Naive thymus-derived CD4-positive, alpha-beta T cell (primary cell): Measurements from ENCODE around the gene ARL11. TPM values are rescaled to one million over a fixed set of nuclear protein-coding genes. Genes with fewer than 3 reads are reported as not detected.
A peak's percentile ranks its signal among the peaks of the same experiment; 100 is the strongest.

Source experiments
- ATAC-seq: fragments of 150-1000 bp; cut with Tn5 transposase; 2 replicates; pipeline ENCODE4 v1.10.0; 2021; ENCODE audit warnings: mild to moderate bottlenecking, moderate library complexity
- CTCF ChIA-PET: fragments of 350-600 bp; sonication (Branson Sonifier 250); formaldehyde crosslinking; loops from one replicate; lab custom pipeline; 2021; ENCODE audit warnings: antibody characterized with exemption; lab: Charles Lee
- POLR2A ChIA-PET: fragments of 350-600 bp; sonication (Branson Sonifier 250); formaldehyde crosslinking; loops from one replicate; lab custom pipeline; 2021; ENCODE audit warnings: antibody characterized with exemption, inconsistent platforms; lab: Charles Lee
- DNase-seq, 9 donors: peaks; one replicate each; pipeline versions ENCODE4 v3.0.0 to v3.0.0-alpha.2; 2020 to 2022; ENCODE audit warnings: mixed read lengths in 1 of 9
- H3K27ac ChIP-seq: one replicate; pipeline ENCODE4 v1.7.0; 2013; ENCODE audit warnings: mild to moderate bottlenecking, low read depth, low read length, moderate library complexity
- H3K27me3 ChIP-seq, 2 donors: one replicate each; pipeline ENCODE4 v1.7.0; 2013; ENCODE audit warnings: low read length in 2 of 2, mild to moderate bottlenecking in 2 of 2, moderate library complexity in 2 of 2; ENCODE audit not compliant: control insufficient read depth in 2 of 2, insufficient read depth in 2 of 2
- H3K36me3 ChIP-seq, 3 experiments: 1 replicate in 2 of 3; 2 replicates in 1 of 3; pipeline ENCODE4 v1.7.0; 2013; ENCODE audit warnings: low read length in 3 of 3, mild to moderate bottlenecking in 3 of 3, moderate library complexity in 1 of 3; ENCODE audit not compliant: insufficient read depth in 3 of 3, control insufficient read depth in 2 of 3
- H3K4me1 ChIP-seq, 2 donors: one replicate each; pipeline ENCODE4 v1.7.0; 2013; ENCODE audit warnings: low read length in 2 of 2, mild to moderate bottlenecking in 2 of 2, moderate library complexity in 1 of 2; ENCODE audit not compliant: control insufficient read depth in 2 of 2, insufficient read depth in 2 of 2
- H3K4me3 ChIP-seq: 2 replicates; pipeline ENCODE4 v1.7.0; 2013; ENCODE audit warnings: mild to moderate bottlenecking, low read length
- H3K9me3 ChIP-seq, 3 experiments: 1 replicate in 2 of 3; 2 replicates in 1 of 3; pipeline ENCODE4 v1.7.0; 2013; ENCODE audit warnings: low read length in 3 of 3; ENCODE audit not compliant: control insufficient read depth in 2 of 3
- H3K27ac Mint-ChIP-seq, 9 donors: one replicate each; pipeline ENCODE4 v1.8.0; 2020 to 2022; ENCODE audit warnings: mixed read lengths in 9 of 9, mild to moderate bottlenecking in 8 of 9, moderate library complexity in 5 of 9, inconsistent platforms in 2 of 9
- H3K27me3 Mint-ChIP-seq, 5 donors: one replicate each; pipeline ENCODE4 v1.8.0; 2021 to 2022; ENCODE audit warnings: mixed read lengths in 5 of 5, mild to moderate bottlenecking in 1 of 5
- H3K36me3 Mint-ChIP-seq, 5 donors: one replicate each; pipeline ENCODE4 v1.8.0; 2020 to 2022; ENCODE audit warnings: mixed read lengths in 5 of 5, mild to moderate bottlenecking in 3 of 5, inconsistent platforms in 1 of 5
- H3K4me1 Mint-ChIP-seq, 7 donors: one replicate each; pipeline ENCODE4 v1.8.0; 2020 to 2022; ENCODE audit warnings: mixed read lengths in 7 of 7, mild to moderate bottlenecking in 3 of 7, inconsistent platforms in 1 of 7
- H3K4me3 Mint-ChIP-seq, 10 donors: one replicate each; pipeline ENCODE4 v1.8.0; 2020 to 2022; ENCODE audit warnings: mild to moderate bottlenecking in 10 of 10, mixed read lengths in 10 of 10, moderate library complexity in 6 of 10, inconsistent platforms in 2 of 10
- H3K9me3 Mint-ChIP-seq, 11 donors: one replicate each; pipeline ENCODE4 v1.8.0; 2020 to 2022; ENCODE audit warnings: mixed read lengths in 11 of 11, mild to moderate bottlenecking in 4 of 11, inconsistent platforms in 1 of 11, moderate library complexity in 1 of 11
- intact Hi-C, 2 donors: fragments of 100-400 bp; cut with micrococcal nuclease; formaldehyde crosslinking; loops; one replicate each; pipeline ENCODE4 v1.15.1; 2023
- polyA plus RNA-seq, 2 donors: library from polyadenylated mRNA; unstranded; fragments of 300-500 nt; fragmentation: Illumina TruSeq; gene quantifications; one replicate each; pipeline ENCODE4 v1.2.3, GENCODE V29; 2021
- total RNA-seq, 6 experiments: library from RNA in 5 of 6; stranded (reverse) in 5 of 6; gene quantifications; 1 replicate in 5 of 6; 2 replicates in 1 of 6; pipeline ENCODE4 v1.2.3 and lab custom pipeline; 2021 to 2026

The ARL11 gene
- total and polyA plus RNA-seq, 7 experiments from 2014 or later: 0.30 to 3.4 (median 0.92) TPM

DNA sequence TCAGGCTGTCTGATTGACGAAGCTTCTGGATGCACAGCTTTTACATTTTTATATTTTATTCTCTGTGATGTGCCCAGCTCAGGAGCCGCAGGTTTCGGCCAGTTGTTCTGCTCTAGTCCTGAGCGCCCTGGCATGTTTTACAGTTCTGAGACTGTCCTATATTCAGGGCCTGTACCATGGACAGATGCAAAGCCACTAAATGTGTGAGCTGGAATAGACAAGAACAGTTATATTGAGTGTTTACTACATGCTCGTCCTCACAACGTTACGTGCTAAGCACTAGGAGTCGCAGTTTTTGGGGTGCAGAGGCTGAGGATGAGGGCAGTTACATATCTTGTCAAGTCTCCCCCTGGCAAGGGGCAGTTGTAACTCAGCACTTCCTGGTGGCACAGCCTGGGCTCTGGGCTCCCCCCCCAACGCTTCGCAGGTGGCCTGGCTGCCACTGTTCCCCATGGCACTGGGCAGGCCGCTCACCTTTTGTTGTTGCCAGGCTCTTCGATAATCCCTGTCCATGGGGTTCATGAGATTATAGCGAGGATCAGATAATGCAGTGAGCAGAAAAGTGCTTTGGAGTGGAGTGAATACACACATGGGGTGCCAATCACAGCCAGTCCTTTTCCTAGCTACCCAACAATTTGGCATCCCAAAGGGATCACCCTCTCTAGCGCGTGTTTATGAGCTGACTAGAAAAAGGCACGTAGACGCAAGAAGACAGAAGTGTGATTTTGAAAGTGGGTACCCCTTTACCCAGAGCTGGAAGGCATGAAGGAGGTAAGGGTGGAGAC, 23.5 kb downstream of the ARL11 start:
- Histone ChIP-seq H3K36me3 (no peaks in the 10 kb centered on the region), H3K27ac (no peak overlapping the region), H3K4me1 (no peaks in the 10 kb centered on the region), H3K9me3 (no peaks in the 10 kb centered on the region), H3K27me3 (no peaks in the 10 kb centered on the region), H3K4me3 (no peak overlapping the region)
- POLR2A ChIA-PET: no interaction called here
- no peaks in the 10 kb centered on the region for H3K27me3 Mint-ChIP-seq
- CTCF ChIA-PET: no interaction called here
- peaks cover 0 to 5% (median 0%) of the 10 kb centered on the region in 5 donors for H3K36me3 Mint-ChIP-seq
- peaks cover 0 to 7% (median 0%) of the 10 kb centered on the region in 7 donors for H3K4me1 Mint-ChIP-seq
- H3K4me3 Mint-ChIP-seq: no peak overlapping the region
- no peak for DNase-seq
- no peak for ATAC-seq
- intact Hi-C loops: loop anchor here (1.0 to 5.0 kb wide), 2 partner anchors 196 to 197 kb away; no protein-coding TSS in a partner anchor
- H3K27ac Mint-ChIP-seq: no peak overlapping the region
- no peaks in the 10 kb centered on the region for H3K9me3 Mint-ChIP-seq

DNA sequence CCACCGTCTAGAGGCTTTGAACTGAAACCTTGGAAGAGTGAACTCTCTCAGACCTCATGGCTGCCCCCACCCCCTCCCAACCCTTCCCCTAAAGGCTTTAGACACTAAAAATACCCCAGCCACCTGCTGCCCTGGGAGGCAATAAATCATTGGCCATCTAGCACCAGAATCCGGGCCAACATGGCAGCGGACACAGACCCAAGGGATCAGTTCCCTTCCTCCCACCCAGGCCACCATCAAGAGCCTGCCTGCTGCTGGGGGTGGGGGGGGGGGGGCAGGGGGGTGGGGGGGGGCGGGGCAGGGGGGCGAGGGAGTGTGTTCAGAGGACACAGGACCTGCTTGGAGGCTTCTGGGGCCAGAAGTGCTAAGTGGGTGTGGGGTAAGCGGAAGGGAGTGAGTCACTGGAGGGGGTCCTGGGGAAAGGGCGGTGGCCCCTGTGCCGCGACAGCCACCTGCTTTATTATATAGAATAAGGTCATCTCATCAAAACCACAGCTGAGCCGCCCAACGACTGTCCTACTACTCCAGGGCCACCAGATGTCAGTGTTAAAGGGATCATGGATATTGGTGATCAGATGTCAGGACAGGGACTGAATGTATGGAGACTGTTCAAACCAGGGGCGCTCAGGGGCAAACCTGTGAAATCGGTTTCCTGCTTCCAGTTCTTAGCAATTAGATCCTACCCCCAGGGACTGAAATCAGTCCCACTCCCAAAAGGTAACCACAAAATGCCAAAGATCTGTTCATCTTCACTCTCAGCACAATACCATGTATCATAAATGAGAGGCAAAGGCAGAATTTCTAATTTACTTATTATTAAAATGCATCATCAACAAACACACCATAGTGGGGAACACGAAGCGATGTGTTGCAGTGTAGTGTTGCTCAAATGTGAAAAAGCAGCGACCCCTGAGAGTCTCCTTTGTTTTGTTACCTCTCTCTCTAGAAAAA, 24.3 kb downstream of the ARL11 start:
- Mint-ChIP-seq H3K4me1 (peaks cover 0 to 7% (median 0%) of the 10 kb centered on the region in 7 donors), H3K36me3 (peaks cover 0 to 5% (median 0%) of the 10 kb centered on the region in 5 donors), H3K27ac (no peak overlapping the region), H3K4me3 (no peak overlapping the region), H3K27me3 (no peaks in the 10 kb centered on the region), H3K9me3 (no peaks in the 10 kb centered on the region)
- ChIA-PET CTCF (no interaction called here), POLR2A (no interaction called here)
- Histone ChIP-seq H3K27me3 (no peaks in the 10 kb centered on the region), H3K4me1 (no peaks in the 10 kb centered on the region), H3K27ac (no peak overlapping the region), H3K4me3 (no peak overlapping the region), H3K36me3 (no peaks in the 10 kb centered on the region), H3K9me3 (no peaks in the 10 kb centered on the region)
- intact Hi-C loops: loop anchor here (1.0 to 5.0 kb wide), 2 partner anchors 195 to 196 kb away; no protein-coding TSS in a partner anchor
- ATAC-seq (peak; percentile 60), DNase-seq (no peak)

DNA sequence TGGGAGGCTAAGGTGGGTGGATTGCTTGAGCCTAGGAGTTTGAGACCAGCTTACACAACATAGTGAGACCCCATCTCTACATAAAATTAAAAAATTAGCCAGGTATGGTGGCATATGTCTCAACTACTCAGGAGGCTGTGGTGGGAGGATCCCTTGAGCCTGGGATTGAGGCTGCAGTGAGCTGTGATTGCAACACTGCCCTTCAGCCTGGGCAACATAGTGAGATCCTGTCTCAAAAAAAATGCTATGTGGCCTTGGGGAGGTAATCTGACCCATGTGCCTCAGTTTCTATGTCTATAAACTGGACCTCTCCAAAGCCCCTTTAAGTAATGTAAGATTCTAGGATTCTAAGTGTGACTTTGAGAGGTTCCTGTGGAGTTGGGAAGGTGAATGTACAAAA, 25.2 kb downstream of the ARL11 start:
- Mint-ChIP-seq H3K9me3 (no peaks in the 10 kb centered on the region), H3K4me1 (peaks cover 0 to 7% (median 0%) of the 10 kb centered on the region in 7 donors), H3K27me3 (no peaks in the 10 kb centered on the region), H3K4me3 (no peak overlapping the region), H3K36me3 (peaks cover 0 to 8% (median 6%) of the 10 kb centered on the region in 5 donors), H3K27ac (no peak overlapping the region)
- ChIA-PET POLR2A (no interaction called here), CTCF (no interaction called here)
- DNase-seq: no peak
- no peaks in the 10 kb centered on the region for H3K27me3 ChIP-seq
- no peak for ATAC-seq
- no peaks in the 10 kb centered on the region for H3K4me1 ChIP-seq
- H3K27ac ChIP-seq: no peak overlapping the region
- no peaks in the 10 kb centered on the region for H3K36me3 ChIP-seq
- intact Hi-C loops: loop anchor here in 1 of 2 donors (5.0 kb wide), 1 partner anchor 194 kb away; no protein-coding TSS in a partner anchor
- H3K9me3 ChIP-seq: no peaks in the 10 kb centered on the region
- no peak overlapping the region for H3K4me3 ChIP-seq

DNA sequence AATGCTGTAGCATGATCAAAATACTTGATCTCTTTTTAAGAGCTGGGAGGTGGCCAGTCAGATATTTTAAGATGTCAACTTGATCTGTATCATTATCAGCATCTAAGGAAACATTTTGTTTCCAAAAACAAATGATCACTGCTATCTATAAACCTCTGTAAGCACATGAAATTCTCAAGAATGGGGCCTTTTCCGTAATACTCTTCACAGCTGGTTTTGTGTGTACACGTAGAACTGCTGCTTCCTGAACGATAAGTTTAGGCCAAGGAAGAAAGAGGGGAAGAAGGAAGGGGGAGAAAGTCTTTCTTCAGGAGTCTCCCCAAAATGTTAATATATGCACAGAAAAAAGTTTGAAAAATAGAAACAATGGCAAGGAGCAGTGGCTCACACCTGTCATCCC, 25.7 kb downstream of the ARL11 start:
- intact Hi-C loops: loop anchor here in 1 of 2 donors (5.0 kb wide), 1 partner anchor 193 kb away; no protein-coding TSS in a partner anchor
- ATAC-seq (no peak), DNase-seq (no peak)
- Histone ChIP-seq H3K9me3 (no peaks in the 10 kb centered on the region), H3K4me1 (no peaks in the 10 kb centered on the region), H3K27ac (no peak overlapping the region), H3K36me3 (no peaks in the 10 kb centered on the region), H3K27me3 (no peaks in the 10 kb centered on the region), H3K4me3 (no peak overlapping the region)
- Mint-ChIP-seq H3K36me3 (peaks cover 0 to 11% (median 6%) of the 10 kb centered on the region in 5 donors), H3K4me3 (no peak overlapping the region), H3K27ac (no peak overlapping the region), H3K9me3 (no peaks in the 10 kb centered on the region), H3K27me3 (no peaks in the 10 kb centered on the region), H3K4me1 (peaks cover 0 to 7% (median 0%) of the 10 kb centered on the region in 7 donors)
- POLR2A ChIA-PET: no interaction called here
- CTCF ChIA-PET: no interaction called here

DNA sequence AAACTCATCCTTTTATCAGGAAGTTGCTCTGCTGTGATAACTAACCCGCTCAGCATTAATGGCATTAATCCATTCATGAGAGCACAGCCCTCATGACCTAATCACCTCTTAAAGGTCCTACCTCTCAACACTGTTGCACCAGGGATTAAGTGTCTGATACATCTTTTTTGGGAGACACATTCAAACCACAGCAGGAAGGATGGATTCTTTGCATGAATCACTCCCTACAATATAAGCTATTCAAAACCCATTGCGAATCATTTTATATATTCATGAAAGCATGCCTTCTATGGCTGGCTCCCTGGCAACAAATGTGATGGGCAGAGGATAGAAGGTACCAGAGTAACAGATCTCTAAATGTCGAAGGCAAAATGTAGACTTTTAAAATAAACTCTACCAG, 27.6 kb downstream of the ARL11 start:
- Mint-ChIP-seq H3K4me3 (no peak overlapping the region), H3K36me3 (peaks cover 2 to 15% (median 9%) of the 10 kb centered on the region in 5 donors), H3K9me3 (no peaks in the 10 kb centered on the region), H3K27me3 (no peaks in the 10 kb centered on the region), H3K4me1 (peaks cover 0 to 3% (median 0%) of the 10 kb centered on the region in 7 donors), H3K27ac (no peak overlapping the region)
- Histone ChIP-seq H3K4me3 (no peak overlapping the region), H3K27me3 (no peaks in the 10 kb centered on the region), H3K9me3 (no peaks in the 10 kb centered on the region), H3K27ac (no peak overlapping the region), H3K4me1 (no peaks in the 10 kb centered on the region), H3K36me3 (peaks cover 0 to 9% (median 0%) of the 10 kb centered on the region in 3 experiments)
- DNase-seq (no peak), ATAC-seq (no peak)
- ChIA-PET CTCF (interaction anchor here (0.7 kb wide), 1 partner anchor 12 kb away, joined by 3 read pairs; no protein-coding TSS in a partner anchor), POLR2A (no interaction called here)
- intact Hi-C loops: no loop called here

DNA sequence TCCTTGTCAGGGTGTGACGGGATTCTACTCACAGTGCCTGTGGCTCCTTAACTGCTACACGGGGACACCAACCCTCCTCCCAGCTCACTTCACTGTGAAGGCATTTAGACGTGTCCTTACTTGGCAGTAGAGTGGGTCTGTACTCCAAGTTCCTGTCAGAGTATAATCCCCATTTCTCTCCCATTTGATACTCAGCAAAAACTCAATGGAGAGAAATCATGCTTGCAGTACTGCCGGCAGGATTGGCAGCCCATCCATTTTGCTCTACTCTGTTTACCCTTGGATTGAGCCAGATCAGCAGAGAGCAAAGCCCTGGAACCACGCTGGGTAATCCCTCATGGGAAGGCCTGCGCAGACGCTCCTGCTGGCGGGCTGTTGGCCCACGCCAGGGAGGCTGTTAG, 28.9 kb downstream of the ARL11 start:
- Histone ChIP-seq H3K27me3 (no peaks in the 10 kb centered on the region), H3K4me3 (no peak overlapping the region), H3K4me1 (no peaks in the 10 kb centered on the region), H3K36me3 (peaks cover 0 to 19% (median 0%) of the 10 kb centered on the region in 3 experiments), H3K9me3 (no peaks in the 10 kb centered on the region), H3K27ac (no peak overlapping the region)
- intact Hi-C loops: no loop called here
- no peaks in the 10 kb centered on the region for H3K27me3 Mint-ChIP-seq
- no peak overlapping the region for H3K27ac Mint-ChIP-seq
- H3K4me3 Mint-ChIP-seq: no peak overlapping the region
- H3K9me3 Mint-ChIP-seq: no peaks in the 10 kb centered on the region
- POLR2A ChIA-PET: no interaction called here
- ATAC-seq (no peak), DNase-seq (no peak)
- CTCF ChIA-PET: no interaction called here
- H3K36me3 Mint-ChIP-seq: peaks cover 11 to 25% (median 17%) of the 10 kb centered on the region in 5 donors
- peaks cover 0 to 3% (median 0%) of the 10 kb centered on the region in 7 donors for H3K4me1 Mint-ChIP-seq
